Adrenal gland (tissue), 12 donors: ENCODE measurements around the gene STXBP2. TPM values are rescaled to one million over a fixed set of nuclear protein-coding genes. Genes with fewer than 3 reads are reported as not detected.

ENCODE experiments used
- DNase-seq, 7 donors: peaks; one replicate each; pipeline ENCODE4 v3.0.0-alpha.2; 2019 to 2020
- H3K27ac ChIP-seq, 5 donors: fragments of 200-600 bp; sonication (generic) in 4 of 5; 1 replicate in 3 of 5; 2 replicates in 2 of 5; pipeline versions ENCODE4 v1.5.1 to v1.8.0; 2016 to 2020; ENCODE audit warnings: mild to moderate bottlenecking in 1 of 5
- H3K27me3 ChIP-seq: fragments of 200-600 bp; 2 replicates; pipeline ENCODE4 v1.8.0; 2021
- H3K36me3 ChIP-seq, 2 donors: fragments of 200-600 bp; replicated peaks in 1 of 2; 1 replicate in 1 of 2; 2 replicates in 1 of 2; pipeline versions ENCODE4 v1.5.1 to v1.8.0; 2018 to 2022
- H3K4me1 ChIP-seq, 2 donors: fragments of 200-600 bp; replicated peaks in 1 of 2; 1 replicate in 1 of 2; 2 replicates in 1 of 2; pipeline versions ENCODE4 v1.5.1 to v1.8.0; 2018 to 2021
- H3K4me3 ChIP-seq, 4 donors: fragments of 200-600 bp; sonication (generic) in 3 of 4; one replicate each; pipeline ENCODE4 v1.5.1; 2016 to 2018
- H3K9me3 ChIP-seq, 3 donors: fragments of 200-600 bp; sonication (generic) in 1 of 3; replicated peaks in 1 of 3; 1 replicate in 2 of 3; 2 replicates in 1 of 3; pipeline versions ENCODE4 v1.5.1 to v1.8.0; 2016 to 2021
- CTCF ChIP-seq, 6 experiments: fragments of 450-650 bp in 4 of 6; fragments of 200-600 bp in 2 of 6; sonication (generic) in 1 of 6; IDR thresholded peaks; 1 replicate in 5 of 6; 2 replicates in 1 of 6; pipeline versions ENCODE4 v1.5.1 to v1.8.0; 2016 to 2021; ENCODE audit warnings: antibody characterized with exemption in 6 of 6, mild to moderate bottlenecking in 2 of 6, moderate library complexity in 1 of 6
- POLR2A ChIP-seq, 2 donors: fragments of 450-650 bp; IDR thresholded peaks; one replicate each; pipeline ENCODE4 v1.6.1; 2017; ENCODE audit warnings: antibody characterized with exemption in 2 of 2, mild to moderate bottlenecking in 2 of 2, moderate library complexity in 1 of 2
- WGBS, 4 donors: extraction: QIAGEN DNeasy Blood & Tissue Kit in 2 of 4; methylation state at CpG; one replicate each; pipeline versions ENCODE4 v1.1.5 to v1.1.7; 2013 to 2017; 5-methylcytosine and 5-hydroxymethylcytosine counted together
- intact Hi-C, 2 donors: fragments of 100-400 bp; cut with DNase I; formaldehyde crosslinking; loops; one replicate each; pipeline versions ENCODE4 v1.14.1 to v1.15.0; 2022 to 2023
- polyA plus RNA-seq, 3 donors: library from polyadenylated mRNA; stranded (reverse); fragments of 200-250 nt in 2 of 3; fragments of 350-450 nt in 1 of 3; fragmentation: Illumina TruSeq in 1 of 3; extraction: RNeasy Lipid Tissue Mini Kit (QIAGEN cat#74804) in 1 of 3; gene quantifications; one replicate each; pipeline ENCODE4 v1.2.3, GENCODE V29; 2013 to 2014
- total RNA-seq, 9 donors: library from RNA; depleted of rRNA in 4 of 9; stranded (reverse); fragments of >200 nt in 4 of 9; fragments of 120-200 nt in 1 of 9; fragmentation: NEBNext Ultra II Directional in 1 of 9; extraction: Animal tissue kit (Norgen Biotek cat#: 25700) in 1 of 9; gene quantifications; one replicate each; pipeline versions ENCODE4 v1.1.0 to v1.2.4, GENCODE V29; 2013 to 2023
- donor health status: healthy with polysubstance abuse.
- donor health status: Bipolar disorder and iron deficiency.
- donor health status: DM: yes; HTN: yes; CAD: no.
- donor health status: DM: no; HTN: no; CAD: no.
- donor health status: DM: no; HTN: no; CAD: no.
- donor health status: DM: yes; HTN: yes; CAD: no.

STXBP2 gene
- total and polyA plus RNA-seq, 12 donors = 12.2 to 121 (median 40.3) TPM

- intact Hi-C loops = loop anchor here (10.0 kb wide), 2 partner anchors 108 to 332 kb away; no protein-coding TSS in a partner anchor
- 57 to 78% (median 72%) methylated on average over 5 to 12 of the region's 12 CpGs for WGBS, 4 donors
- Histone ChIP-seq H3K27ac (no peak overlapping the region), H3K36me3 (peaks cover 0 to 21% of the 10 kb centered on the region in 2 donors), H3K4me1 (peaks cover 0 to 4% of the 10 kb centered on the region in 2 donors), H3K9me3 (no peaks in the 10 kb centered on the region), H3K27me3 (no peaks in the 10 kb centered on the region), H3K4me3 (no peak overlapping the region)
- no peak for DNase-seq
- no peak for TF ChIP-seq CTCF (IDR thresholded peaks at IDR 0.05)
- TF ChIP-seq POLR2A (IDR thresholded peaks at IDR 0.05) = no peak
Observed at GRCh38 chr19:7687177-7687576, 50.3 kb downstream of the STXBP2 start.

GRCh38 chr19:7689165-7689564, 52.3 kb downstream of the STXBP2 start:
- Histone ChIP-seq H3K27me3 (no peaks in the 10 kb centered on the region), H3K9me3 (no peaks in the 10 kb centered on the region), H3K36me3 (peaks cover 0 to 2% of the 10 kb centered on the region in 2 donors), H3K4me3 (no peak overlapping the region), H3K27ac (no peak overlapping the region), H3K4me1 (no peaks in the 10 kb centered on the region)
- intact Hi-C loops = loop anchor here (10.0 kb wide), 2 partner anchors 106 to 334 kb away; no protein-coding TSS in a partner anchor
- 13 to 64% (median 22%) methylated on average over 3 to 23 of the region's 23 CpGs for WGBS, 4 donors
- TF ChIP-seq POLR2A (IDR thresholded peaks at IDR 0.05) (no peak), CTCF (IDR thresholded peaks at IDR 0.05) (no peak)
- no peak for DNase-seq

- 80 to 85% (median 83%) methylated on average over 7 to 8 of the region's 8 CpGs for WGBS, 4 donors
- H3K9me3 ChIP-seq = no peaks in the 10 kb centered on the region
- H3K27me3 ChIP-seq = no peaks in the 10 kb centered on the region
- intact Hi-C loops = no loop called here
- no peaks in the 10 kb centered on the region for H3K36me3 ChIP-seq
- H3K27ac ChIP-seq = no peak overlapping the region
- TF ChIP-seq CTCF (IDR thresholded peaks at IDR 0.05) (no peak), POLR2A (IDR thresholded peaks at IDR 0.05) (no peak)
- no peaks in the 10 kb centered on the region for H3K4me1 ChIP-seq
- no peak overlapping the region for H3K4me3 ChIP-seq
- no peak for DNase-seq
Observed at GRCh38 chr19:7690779-7691258, 53.9 kb downstream of the STXBP2 start.

DNA sequence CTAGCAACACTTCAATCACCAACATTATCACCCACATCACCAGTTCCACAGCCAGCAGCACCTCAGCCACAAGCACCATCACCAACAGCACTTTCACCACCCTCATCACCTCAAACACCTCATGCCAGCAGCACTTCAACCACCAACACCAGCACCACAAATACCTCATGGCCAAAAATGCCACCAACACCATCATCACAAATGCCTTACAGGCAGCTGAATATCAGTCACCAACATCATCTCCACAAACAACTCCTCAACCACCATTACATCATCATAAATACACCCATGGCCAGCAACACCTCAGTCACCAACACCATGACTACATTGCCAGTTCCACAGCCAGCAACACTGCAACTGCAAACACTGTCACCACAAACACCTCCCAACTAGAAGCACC, 54.6 kb downstream of the STXBP2 start:
- intact Hi-C loops = no loop called here

More for the DNA sequence above, 54.6 kb downstream of the STXBP2 start:
- no peaks in the 10 kb centered on the region for H3K27me3 ChIP-seq
- TF ChIP-seq POLR2A (IDR thresholded peaks at IDR 0.05) = no peak
- TF ChIP-seq CTCF (IDR thresholded peaks at IDR 0.05) = no peak
- no peaks in the 10 kb centered on the region for H3K36me3 ChIP-seq
- no peak for DNase-seq
- H3K27ac ChIP-seq = no peak overlapping the region
- no peaks in the 10 kb centered on the region for H3K4me1 ChIP-seq
- no peaks in the 10 kb centered on the region for H3K9me3 ChIP-seq
- H3K4me3 ChIP-seq = no peak overlapping the region
